GM21423 (cell line): ENCODE measurements around the gene PLA2G12B.
"Not testable (repeated sequence)": the region's sequence is repeated elsewhere in the genome, so short reads cannot be mapped to it uniquely, and the experiment has no call there.

Source experiments
- ATAC-seq: cut with Tn5 transposase; IDR thresholded peaks from one replicate; pipeline ENCODE4 v1.9.1; 2021; ENCODE audit warnings: mild to moderate bottlenecking, moderate library complexity; ENCODE audit not compliant: unreplicated experiment

Gene PLA2G12B

GRCh38 chr10:72943498-72944234 lies 10.9 kb downstream of the PLA2G12B start:
- no peak for ATAC-seq

DNA sequence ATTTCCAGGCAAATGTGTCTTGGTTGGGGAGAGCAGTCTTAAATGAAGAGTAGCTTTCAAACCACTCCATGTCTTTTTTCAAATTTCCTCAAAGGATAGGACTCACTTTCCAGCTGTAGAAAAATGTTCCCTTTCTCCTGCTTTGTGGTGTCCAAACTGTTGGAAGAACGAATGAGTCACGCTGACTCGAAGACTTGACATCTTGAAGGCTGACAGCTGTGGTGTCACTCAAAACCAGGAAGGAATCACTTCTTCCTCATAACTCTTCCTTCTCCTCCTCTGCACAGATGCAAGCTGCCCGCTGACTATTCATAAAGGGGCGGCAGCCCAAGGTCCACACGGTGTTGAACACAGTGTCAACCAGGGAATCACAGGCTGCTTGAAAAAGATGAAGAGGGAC lies 19.2 kb downstream of the PLA2G12B start:
- ATAC-seq = no peak

GRCh38 chr10:72932259-72933015 lies 22.2 kb downstream of the PLA2G12B start:
- no peak for ATAC-seq

GRCh38 chr10:72930276-72930675 lies 24.3 kb downstream of the PLA2G12B start:
- ATAC-seq = no peak

DNA sequence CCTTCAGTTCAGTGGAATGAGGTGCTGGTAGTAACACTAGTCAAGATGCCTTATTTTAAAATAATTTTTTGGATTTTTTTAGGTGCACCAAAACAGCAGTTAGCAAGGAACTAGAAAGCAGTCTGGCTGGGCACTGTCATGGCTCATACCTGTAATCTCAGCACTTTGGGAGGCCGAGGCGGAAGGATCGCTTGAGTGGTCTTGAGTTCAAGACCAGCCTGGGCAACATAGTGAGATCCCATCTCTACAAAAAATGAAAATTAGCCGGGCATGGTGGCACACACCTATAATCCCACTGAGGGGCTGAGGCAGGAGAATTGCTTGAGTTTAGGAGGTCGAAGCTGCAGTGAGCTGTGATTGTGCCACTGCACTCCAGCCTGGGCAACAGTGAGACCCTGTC lies 25.8 kb downstream of the PLA2G12B start:
- no peak for ATAC-seq

DNA sequence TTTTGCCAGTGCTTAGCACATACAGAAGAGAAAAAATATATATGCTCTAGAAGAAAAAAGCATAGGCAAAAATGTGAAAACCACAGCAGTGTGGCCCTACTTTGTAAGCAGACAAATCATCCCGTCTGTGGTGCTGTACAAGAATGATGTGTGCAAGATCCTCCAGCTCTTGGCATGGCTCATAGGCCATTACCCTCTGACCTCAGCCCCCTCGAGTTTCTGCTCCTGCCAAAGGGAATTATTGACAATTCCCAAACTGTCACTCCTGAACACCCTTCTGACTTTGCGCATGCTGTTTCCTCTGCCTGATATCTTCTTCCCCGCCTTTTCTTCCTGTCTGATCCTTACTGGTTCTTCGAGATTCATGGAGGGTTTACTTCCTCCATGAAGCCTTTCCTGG lies 27.1 kb downstream of the PLA2G12B start:
- no peak for ATAC-seq

DNA sequence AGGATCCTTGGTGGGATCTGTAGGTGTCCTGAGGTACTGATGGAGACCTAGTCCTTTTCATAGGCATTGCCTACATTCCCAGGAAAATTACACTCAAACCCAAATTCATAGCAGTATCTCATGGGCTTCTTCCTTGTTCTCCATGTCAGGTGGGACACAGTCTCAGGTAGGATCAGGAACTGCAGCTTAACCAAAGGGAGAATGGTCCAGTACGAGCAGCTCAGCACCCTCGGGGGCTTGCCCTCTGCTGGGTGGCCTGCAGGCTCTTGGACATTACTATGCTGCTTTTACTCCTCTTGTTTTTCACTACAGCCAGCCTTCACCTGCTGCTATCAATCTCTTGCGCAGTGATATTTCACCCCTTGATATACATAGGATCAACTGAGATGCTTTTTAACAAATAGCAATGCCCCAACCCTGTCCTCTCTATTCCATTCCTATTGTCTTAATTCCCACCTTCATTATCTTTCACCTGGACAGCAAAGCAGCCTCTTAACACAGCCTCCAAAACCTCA lies 28.6 kb downstream of the PLA2G12B start:
- ATAC-seq = no peak

GRCh38 chr10:72924351-72924750 lies 30.3 kb downstream of the PLA2G12B start:
- no peak for ATAC-seq

GRCh38 chr10:72921147-72921683 lies 33.4 kb downstream of the PLA2G12B start:
- not testable (repeated sequence) for ATAC-seq

- no peak for ATAC-seq
Measured at GRCh38 chr10:72918352-72918751, 36.3 kb downstream of the PLA2G12B start.

- ATAC-seq = not testable (repeated sequence)
Measured at GRCh38 chr10:72917803-72918332, 36.7 kb downstream of the PLA2G12B start.

DNA sequence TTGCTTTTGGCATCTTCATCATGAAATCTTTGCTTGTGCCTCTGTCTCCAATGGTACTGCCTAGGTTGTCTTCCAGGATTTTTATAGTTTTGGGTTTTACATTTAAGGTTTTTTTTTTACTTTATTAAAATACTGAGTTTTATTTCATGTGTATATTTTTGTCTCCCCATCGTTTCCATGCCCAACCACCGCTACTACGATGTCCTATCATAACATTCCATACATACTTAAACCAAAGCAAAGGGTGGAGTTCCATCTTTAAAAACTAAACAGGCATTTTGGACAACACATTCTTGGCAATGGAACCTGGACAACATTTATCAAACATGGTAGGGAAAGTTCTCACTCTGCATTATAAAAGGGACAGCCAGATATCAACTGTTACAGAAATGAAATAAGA lies 37.4 kb downstream of the PLA2G12B start:
- not testable (repeated sequence) for ATAC-seq

DNA sequence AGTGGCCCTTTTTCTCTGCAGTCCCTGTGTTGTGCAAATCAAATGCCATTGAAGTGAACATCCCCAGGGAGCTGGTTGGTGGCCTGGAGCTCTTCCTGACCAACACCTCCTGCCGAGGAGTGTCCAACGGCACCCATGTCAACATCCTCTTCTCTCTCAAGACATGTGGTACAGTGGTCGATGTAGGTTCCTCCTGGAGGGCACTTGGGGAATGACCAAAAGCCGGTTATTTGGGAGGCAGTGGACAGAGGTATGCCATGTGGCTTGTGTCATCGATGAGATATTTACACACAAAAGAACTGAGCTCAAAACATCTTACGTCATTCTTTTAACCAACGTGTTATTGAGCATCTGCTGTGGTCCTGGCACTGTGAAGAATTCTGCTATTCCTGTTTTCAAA lies 41.3 kb downstream of the PLA2G12B start:
- ATAC-seq = no peak

DNA sequence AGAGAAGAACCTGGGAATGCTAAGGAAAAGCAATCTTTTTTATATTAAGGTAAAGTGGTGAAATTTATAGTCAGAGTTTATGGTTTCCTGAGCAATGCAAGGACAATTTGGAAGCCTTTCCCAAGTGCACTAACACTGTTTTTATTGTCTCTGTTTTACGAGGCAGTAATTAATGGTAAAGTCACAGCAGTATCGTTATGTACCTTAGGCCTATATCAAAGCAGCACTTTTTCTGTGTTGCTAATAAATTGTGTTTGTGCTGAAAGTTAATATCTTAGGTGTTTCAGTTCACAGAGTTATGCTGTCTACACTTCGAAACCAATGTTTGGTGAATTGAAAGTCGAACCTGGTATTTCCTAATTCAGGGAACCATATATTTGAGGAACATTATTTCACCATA lies 41.9 kb downstream of the PLA2G12B start:
- ATAC-seq = no peak

DNA sequence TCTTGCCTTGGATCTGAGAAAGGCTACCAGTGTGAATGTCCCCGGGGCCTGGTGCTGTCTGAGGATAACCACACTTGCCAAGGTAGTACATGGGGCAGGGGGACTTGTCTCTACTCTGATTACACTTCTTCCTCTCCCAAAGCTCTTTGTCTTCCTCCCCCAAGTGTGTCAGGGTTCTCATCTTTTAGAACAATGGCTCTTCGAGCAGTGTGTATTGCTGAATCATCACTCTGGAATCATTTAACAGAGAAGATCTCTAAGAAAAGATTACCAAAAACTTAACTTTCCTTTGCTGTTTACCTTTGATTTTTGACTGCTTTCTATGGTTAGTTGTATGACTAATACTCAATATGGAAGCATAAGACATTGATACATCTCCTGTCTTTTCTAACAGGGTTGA lies 42.8 kb downstream of the PLA2G12B start:
- no peak for ATAC-seq

DNA sequence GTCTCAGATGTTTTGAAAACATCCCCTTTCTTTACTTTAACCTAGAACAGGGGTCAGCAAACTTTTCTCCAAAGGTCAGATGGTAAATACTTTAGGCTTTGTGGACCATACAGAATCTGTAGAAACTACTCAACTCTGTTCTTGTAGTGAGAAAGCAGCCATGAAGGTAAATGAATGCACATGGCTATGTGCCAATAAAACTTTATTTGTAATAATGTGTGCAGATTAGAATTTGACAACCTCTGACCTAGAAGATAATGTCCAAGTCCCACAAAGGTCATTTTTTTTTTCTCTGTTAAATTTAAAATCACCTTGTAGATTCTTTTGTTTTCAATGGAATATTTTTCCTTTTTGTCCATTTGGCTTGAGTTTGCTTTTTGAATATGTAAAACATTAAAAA lies 43.9 kb downstream of the PLA2G12B start:
- ATAC-seq = no peak

DNA sequence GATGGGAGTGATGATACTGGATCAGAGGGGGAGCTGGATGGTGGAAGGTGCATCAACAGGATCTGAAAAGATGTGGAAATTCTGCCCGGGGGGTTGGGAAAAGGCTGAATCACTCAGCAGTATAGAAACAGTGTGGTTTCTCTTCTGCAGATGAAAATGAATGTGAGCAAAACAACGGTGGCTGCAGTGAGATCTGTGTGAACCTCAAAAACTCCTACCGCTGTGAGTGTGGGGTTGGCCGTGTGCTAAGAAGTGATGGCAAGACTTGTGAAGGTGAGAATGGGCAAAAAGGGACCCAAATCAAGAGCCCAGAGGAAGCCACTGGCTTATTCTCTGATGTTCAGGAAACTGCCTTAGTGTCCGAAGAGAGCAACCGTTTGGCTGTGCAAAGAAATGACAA lies 48.2 kb downstream of the PLA2G12B start:
- no peak for ATAC-seq

DNA sequence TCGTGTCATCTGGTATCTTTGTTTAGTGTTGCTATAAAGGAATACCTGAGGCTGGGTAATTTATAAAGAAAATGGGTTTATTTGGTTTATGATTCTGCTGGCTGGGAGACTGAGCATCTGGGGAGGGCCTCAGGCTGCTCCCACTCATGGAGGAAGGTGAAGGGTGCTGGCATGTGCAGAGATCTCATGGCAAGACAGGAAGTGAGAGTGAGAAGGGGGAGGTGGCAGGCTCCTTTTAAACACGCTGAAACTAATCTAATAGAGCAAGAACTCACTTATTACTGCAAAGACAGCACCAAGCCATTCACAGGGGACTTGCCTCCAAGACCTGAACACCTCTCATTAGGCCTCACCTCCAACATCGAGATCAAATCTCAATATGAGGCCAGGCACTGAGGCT lies 49.8 kb downstream of the PLA2G12B start:
- ATAC-seq = no peak

DNA sequence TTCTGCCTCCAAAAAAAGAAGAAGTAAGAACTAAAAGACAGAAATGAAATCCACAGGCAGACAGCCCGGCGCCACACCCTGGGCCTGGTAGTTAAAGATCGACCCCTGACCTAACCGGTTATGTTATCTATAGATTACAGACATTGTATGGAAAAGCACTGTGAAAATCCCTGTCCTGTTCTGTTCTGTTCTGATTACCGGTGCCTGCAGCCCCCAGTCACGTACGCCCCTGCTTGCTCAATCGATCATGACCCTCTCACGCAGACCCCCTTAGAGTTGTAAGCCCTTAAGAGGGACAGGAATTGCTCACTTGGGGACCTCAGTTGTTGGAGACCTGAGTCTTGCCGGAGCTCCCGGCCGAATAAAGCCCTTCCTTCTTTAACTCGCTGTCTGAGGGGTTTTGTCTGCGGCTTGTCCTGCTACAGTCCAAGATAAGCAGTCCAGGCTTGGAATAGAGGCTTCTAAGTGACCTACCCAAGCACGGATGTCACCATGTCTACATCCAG lies 50.6 kb downstream of the PLA2G12B start:
- not testable (repeated sequence) for ATAC-seq

GRCh38 chr10:72899545-72899944 lies 55.1 kb downstream of the PLA2G12B start:
- ATAC-seq = no peak

DNA sequence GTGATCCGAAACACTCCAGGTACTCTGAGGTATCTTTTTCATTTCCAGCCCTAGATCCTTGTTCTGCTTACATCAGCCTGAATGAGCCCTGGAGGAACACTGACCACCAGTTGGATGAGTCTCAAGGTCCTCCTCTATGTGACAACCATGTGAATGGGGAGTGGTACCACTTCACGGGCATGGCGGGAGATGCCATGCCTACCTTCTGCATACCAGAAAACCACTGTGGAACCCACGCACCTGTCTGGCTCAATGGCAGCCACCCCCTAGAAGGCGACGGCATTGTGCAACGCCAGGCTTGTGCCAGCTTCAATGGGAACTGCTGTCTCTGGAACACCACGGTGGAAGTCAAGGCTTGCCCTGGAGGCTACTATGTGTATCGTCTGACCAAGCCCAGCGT lies 56.0 kb downstream of the PLA2G12B start:
- ATAC-seq = no peak
